Ecto neural progenitor cell (in vitro differentiated cells): ENCODE data around the gene TBX5.
"Not testable (repeated sequence)": the region's sequence is repeated elsewhere in the genome, so short reads cannot be mapped to it uniquely, and the experiment has no call there.

ENCODE experiments used
- DNase-seq: peaks from one replicate; pipeline ENCODE4 v3.0.0-alpha.2; 2018; ENCODE audit warnings: low spot score

TBX5 gene

GRCh38 chr12:114371733-114372132 is 34.2 kb downstream of the TBX5 start:
- DNase-seq: no peak

DNA sequence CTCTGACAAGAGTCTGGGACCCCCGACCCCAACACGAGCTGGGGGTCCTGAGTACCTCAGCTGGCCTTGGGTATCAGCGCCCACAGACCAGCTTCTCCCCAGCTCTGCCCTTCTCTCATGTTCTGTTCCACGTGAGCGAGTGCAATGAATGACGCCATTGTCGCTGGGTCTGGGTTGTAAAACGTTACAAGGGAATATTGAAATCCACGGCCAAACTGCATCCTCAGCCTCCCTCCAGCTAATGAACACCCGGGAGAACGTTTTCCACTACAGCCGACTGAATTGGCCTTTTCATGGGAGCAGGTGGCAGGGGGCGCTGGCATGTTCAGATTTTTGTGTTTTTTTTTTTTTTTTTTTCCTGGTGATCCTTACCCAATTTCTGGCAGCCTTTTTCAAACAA is 34.7 kb downstream of the TBX5 start:
- no peak for DNase-seq

- no peak for DNase-seq
These were observed 37.1 kb downstream of the TBX5 start for GRCh38 chr12:114368685-114369452.

- no peak for DNase-seq
These were observed 44.0 kb downstream of the TBX5 start for GRCh38 chr12:114361992-114362391.

DNA sequence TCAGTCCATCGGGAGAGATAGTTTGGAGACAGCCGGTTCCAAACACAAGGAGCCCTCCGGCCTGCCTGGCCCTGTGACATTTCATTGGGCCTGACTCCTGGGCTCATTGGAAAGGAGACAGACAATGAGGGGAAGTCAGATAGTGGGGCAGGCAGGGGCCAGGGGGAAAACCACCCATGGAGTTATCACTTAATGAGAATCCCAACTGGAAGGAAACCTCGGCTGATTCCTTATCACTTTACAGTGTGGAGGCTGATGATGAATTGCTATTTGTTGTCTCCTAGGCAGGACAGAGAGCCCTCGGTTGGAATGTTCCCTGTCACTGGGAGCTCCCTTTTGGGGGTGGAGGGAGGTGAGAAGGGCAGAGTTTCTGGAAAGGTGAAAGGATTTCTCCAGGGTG is 44.4 kb downstream of the TBX5 start:
- no peak for DNase-seq

DNA sequence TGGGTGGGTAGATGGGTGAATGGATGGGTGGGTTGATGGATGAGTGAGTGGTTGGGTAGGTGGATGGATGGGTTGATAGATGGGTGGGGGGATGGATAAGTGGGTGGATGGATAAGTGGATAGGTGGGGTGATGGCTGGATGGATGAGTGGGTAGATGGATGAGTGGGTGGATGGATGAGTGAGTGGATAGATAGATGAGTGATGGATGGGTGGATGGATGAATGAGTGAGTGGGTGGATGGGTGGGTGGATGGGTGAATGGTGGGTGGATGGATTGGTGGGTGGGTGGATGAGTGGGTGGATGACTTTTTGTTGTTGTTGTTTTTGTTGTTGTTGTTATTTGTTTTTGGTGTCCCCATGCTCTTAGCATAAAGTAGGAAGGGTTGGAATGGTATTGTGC is 45.5 kb downstream of the TBX5 start:
- DNase-seq: no peak

DNA sequence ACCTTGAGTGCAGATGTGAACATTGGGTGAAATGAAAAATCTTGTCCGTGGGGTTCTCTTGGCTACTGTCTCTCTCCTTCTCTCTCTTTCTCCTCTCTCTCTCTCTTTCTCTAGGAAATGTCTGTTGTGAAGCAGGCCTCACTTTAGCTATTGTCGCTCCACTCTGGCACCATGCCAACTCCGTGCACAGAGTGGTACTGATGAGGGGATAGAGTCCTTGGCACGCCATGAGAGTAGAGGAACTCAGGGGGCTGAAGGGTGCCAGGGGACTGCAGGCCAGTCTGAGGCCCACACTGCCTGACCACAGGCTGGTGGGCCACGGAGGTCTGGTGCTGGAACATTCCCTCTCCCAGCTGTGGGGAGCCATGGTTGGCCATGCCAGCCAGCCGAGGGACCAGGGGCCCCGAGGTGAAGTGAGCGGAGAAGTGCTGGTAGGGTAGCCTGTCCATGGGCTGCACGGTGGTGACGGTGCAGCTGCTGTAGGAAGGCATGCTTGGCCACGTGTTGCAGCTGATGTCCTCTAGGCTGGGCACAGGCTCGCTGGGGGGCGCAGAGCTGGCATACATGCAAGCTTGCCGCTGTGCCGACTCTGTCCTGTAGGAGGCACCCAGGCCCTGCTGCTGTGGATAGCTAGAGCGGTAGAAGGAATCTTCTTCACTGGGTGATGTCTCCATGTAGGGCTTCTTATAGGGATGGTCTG is 50.4 kb downstream of the TBX5 start:
- DNase-seq: peak; percentile 60

DNA sequence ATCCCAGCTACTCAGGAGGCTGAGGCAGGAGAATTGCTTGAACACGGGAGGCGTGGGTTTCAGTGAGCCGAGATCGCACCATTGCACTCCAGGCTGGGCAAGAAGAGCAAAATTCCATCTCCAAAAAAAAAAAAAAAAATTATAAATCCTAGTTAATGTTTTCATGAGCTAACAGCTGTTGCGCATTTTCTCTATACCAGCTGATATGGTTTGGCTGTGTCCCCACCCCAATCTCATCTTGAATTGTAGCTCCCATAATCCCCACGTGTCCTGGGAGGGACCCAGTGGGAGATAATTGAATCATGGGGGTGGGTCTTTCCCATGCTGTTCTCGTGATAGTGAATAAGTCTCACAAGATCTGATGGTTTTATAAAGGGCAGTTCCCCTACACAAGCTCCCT is 56.7 kb downstream of the TBX5 start:
- not testable (repeated sequence) for DNase-seq

GRCh38 chr12:114347861-114348260 is 58.1 kb downstream of the TBX5 start:
- no peak for DNase-seq

DNA sequence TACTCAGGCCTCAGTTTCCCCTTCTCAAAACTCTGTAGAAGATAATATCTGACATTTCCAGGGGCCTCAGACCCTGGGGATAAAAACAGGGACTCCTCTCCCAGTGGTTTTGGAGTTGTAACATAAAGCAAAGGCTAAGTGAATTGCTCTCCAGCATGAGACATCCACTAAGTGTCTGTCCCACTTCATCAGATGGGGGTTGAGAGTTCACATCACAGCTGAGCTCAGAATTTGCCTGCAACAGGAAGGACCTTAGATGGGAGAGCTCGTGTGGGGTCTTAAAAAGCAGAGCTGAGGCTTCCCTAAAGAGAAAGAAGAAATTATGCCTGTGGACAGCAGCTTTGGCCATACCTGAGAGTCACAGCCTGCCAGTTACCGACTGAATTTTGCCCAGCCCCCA is 61.1 kb downstream of the TBX5 start:
- no peak for DNase-seq

GRCh38 chr12:114344303-114344663 is 61.7 kb downstream of the TBX5 start:
- no peak for DNase-seq

- DNase-seq: no peak
These were observed 62.2 kb downstream of the TBX5 start for GRCh38 chr12:114343585-114344302.

GRCh38 chr12:114342656-114343055 is 63.3 kb downstream of the TBX5 start:
- no peak for DNase-seq

DNA sequence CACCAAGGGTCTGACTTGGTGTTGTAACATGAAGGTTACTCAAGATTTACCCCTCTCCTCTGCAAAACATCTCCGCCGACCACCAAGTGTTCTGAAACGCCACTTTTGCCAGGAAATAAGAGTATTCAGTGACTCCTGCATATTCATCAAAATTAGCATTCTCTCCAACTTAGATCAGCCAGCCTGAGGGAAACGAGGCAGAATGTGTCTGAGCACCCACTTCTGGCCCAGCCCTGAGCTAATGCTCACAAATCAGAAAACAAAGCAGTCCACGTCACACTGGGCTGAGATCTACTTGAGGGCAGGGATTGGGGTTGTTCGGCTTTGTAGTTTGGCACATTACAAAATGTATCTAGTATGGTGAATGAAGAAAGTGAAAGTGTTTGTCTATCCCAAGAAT is 64.3 kb downstream of the TBX5 start:
- DNase-seq: no peak

GRCh38 chr12:114340231-114340630 is 65.7 kb downstream of the TBX5 start:
- DNase-seq: no peak

GRCh38 chr12:114339626-114340025 is 66.3 kb downstream of the TBX5 start:
- no peak for DNase-seq

DNA sequence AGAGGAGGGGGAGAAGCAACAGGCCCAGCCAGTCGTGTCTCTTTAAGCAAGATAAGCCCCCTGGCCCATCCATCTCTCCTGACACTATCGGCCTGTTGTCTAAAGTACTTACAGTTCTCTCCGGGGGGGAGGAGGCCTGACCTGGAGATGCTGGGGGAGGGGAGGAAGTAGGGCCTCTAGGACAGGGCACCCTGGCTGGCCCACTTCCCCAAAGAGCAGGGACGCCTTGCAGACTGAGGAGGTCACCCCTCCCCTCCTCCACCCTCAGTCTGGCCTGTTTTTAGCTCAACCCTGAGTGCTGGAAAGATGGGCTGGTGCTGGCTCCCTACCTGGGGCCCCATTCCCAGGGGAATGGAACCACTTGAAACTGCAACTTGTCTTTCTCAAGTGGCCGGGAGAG is 70.3 kb downstream of the TBX5 start:
- no peak for DNase-seq

DNA sequence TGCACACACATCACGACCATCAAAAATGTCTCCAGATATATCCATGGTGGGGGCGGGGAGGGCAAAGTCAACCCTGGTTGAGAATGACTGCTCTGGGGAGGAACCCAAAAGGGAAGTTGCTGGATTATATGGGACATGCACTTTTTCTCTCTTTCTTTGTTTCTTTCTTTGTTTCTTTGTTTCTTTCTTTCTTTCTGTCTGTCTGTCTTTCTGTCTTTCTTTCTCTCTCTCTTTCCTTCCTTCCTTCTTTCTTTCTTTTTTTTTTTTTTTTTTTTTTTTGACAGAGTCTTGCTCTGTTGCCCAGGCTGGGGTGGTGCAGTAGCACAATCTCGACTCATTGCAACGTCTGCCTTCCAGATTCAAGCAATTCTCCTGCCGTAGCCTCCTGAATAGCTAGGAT is 71.5 kb downstream of the TBX5 start:
- no peak for DNase-seq

- no peak for DNase-seq
These were observed 77.7 kb downstream of the TBX5 start for GRCh38 chr12:114328292-114328691.

DNA sequence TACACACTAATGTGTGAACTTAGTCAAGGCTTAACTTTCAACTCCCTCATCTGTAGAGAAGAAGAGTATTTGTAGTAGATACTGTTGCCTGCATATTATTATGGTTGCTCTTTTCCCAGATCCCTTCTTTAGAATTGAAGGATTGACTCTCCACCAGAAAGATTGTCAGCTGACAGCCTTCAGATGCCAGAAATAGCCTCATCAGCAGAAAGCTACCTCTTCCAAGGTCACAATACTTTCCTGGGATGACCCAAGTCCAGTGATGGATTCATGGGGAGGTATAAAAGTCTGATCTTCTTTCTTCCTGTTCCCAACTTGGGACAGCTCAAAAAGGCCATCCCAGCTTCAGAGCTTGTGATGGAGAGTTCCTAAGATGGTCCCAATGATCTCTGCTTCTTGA is 78.2 kb downstream of the TBX5 start:
- no peak for DNase-seq

DNA sequence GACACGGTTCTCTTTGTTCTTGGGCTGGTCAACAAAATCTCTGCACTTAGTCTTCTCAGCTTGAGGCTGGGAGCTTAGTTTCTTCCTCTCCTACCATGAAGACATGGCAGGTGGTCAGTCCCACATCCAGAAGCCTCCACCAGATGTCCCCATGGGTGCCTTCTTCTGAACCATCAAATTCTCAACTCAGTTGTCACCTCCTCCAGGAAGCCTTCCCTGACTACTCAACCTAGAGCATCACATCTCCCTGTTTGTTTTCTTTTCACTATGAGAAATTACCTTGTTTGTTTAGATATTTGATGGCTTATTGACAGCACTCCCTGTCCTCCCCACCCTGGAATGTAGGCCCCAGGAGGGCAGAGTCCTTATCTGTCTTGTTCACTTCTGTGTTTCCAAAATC is 84.4 kb downstream of the TBX5 start:
- no peak for DNase-seq

DNA sequence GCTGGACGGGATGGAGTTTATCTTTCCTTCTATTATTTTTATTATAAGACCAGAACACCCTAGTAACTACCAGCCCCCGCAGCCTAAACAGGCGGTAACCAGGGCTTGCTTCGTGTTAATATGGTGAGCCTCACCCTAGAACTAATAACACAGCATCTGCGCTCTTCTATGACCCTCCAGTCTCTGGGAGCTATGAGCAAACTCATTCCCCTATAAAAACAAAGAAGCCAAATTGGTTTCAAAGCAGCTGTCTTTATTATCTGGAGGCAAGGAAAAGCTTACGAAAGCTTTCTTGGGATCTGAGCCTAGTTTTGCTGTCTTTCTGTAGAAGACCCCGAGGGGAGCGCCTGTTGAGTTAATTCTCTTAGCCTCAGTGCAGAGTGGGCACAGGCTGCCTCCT is 85.0 kb downstream of the TBX5 start:
- no peak for DNase-seq

GRCh38 chr12:114320101-114320500 is 85.8 kb downstream of the TBX5 start:
- no peak for DNase-seq
